H1 (cell line): Measurements from ENCODE around the gene IQCN. TPM values are rescaled to one million over a fixed set of nuclear protein-coding genes. Genes with fewer than 3 reads are reported as not detected.

Experiments
- CBX8 ChIP-seq: fragments of 300-800, 300-1000 bp; sonication (generic); IDR thresholded peaks from 2 replicates; pipeline ENCODE4 v1.7.1; 2016; ENCODE audit warnings: low read depth, low read length, borderline replicate concordance
- CREB1 ChIP-seq: IDR thresholded peaks from 2 replicates; pipeline ENCODE4 v1.6.1; 2012; ENCODE audit warnings: inconsistent platforms
- CTBP2 ChIP-seq: IDR thresholded peaks from 2 replicates; pipeline ENCODE4 v1.7.0; 2011; ENCODE audit warnings: borderline replicate concordance, mild to moderate bottlenecking, moderate library complexity, mixed read lengths, low read length; ENCODE audit not compliant: insufficient read depth, insufficient read length
- JUND ChIP-seq: IDR thresholded peaks from 2 replicates; pipeline ENCODE4 v1.6.1; 2011; ENCODE audit warnings: mild to moderate bottlenecking, improper control_type of control experiment, low read length
- KDM4A ChIP-seq: IDR thresholded peaks from one replicate; pipeline ENCODE4 v1.7.1; 2012; ENCODE audit warnings: low read depth, mild to moderate bottlenecking, moderate library complexity, low read length, inconsistent platforms; ENCODE audit not compliant: severe bottlenecking
- SUZ12 ChIP-seq: fragments of 200-600 bp; sonication (generic); IDR thresholded peaks from 2 replicates; pipeline ENCODE4 v1.6.1; 2012; ENCODE audit warnings: mild to moderate bottlenecking, inconsistent platforms, low read length, moderate library complexity, mixed read lengths
- TAF7 ChIP-seq: optimal IDR thresholded peaks from 2 replicates; pipeline ENCODE3; 2011; ENCODE audit warnings: low read depth, mild to moderate bottlenecking, inconsistent platforms, low read length, moderate library complexity, borderline replicate concordance
- TBP ChIP-seq: IDR thresholded peaks from 2 replicates; pipeline ENCODE4 v1.6.1; 2011; ENCODE audit warnings: low read depth, low read length, improper control_type of control experiment
- ZNF274 ChIP-seq: IDR thresholded peaks from 2 replicates; pipeline ENCODE4 v1.7.0; 2012; ENCODE audit warnings: low read length, borderline replicate concordance; ENCODE audit errors: extremely low read depth
- polyA plus RNA-seq, 7 experiments: library from polyadenylated mRNA; depleted of rRNA in 3 of 7; stranded (reverse) in 5 of 7; unstranded in 2 of 7; fragments of >200 nt in 5 of 7; fragments of 200-250 nt in 2 of 7; gene quantifications; 1 replicate in 5 of 7; 2 replicates in 1 of 7; 4 replicates in 1 of 7; pipeline versions ENCODE4 v1.2.1 to v1.2.3, GENCODE V29; 2011 to 2013; ENCODE audit warnings: missing spikeins in 2 of 7, mixed read lengths in 2 of 7
- total RNA-seq: library from RNA; stranded (reverse); fragmentation: NEBNext Ultra II Directional; extraction: Animal tissue kit (Norgen Biotek cat#: 25700); gene quantifications from 2 replicates; pipeline ENCODE4 v1.2.1, GENCODE V29; 2021
- TF ChIP-seq, protein P1 (sequence below): fragments of 300-600 bp; sonication (generic); IDR thresholded peaks from 2 replicates; pipeline ENCODE4 v1.7.1; 2012; ENCODE audit warnings: low read length, moderate library complexity, mild to moderate bottlenecking, inconsistent platforms; ENCODE audit not compliant: insufficient replicate concordance

IQCN gene
- total and polyA plus RNA-seq, 2 of the 8 experiments (the other 6 are each of a cell fraction or from before 2014, with no cell fraction given), result 0.36 to 1.0 TPM

- TF ChIP-seq, protein P1, sequence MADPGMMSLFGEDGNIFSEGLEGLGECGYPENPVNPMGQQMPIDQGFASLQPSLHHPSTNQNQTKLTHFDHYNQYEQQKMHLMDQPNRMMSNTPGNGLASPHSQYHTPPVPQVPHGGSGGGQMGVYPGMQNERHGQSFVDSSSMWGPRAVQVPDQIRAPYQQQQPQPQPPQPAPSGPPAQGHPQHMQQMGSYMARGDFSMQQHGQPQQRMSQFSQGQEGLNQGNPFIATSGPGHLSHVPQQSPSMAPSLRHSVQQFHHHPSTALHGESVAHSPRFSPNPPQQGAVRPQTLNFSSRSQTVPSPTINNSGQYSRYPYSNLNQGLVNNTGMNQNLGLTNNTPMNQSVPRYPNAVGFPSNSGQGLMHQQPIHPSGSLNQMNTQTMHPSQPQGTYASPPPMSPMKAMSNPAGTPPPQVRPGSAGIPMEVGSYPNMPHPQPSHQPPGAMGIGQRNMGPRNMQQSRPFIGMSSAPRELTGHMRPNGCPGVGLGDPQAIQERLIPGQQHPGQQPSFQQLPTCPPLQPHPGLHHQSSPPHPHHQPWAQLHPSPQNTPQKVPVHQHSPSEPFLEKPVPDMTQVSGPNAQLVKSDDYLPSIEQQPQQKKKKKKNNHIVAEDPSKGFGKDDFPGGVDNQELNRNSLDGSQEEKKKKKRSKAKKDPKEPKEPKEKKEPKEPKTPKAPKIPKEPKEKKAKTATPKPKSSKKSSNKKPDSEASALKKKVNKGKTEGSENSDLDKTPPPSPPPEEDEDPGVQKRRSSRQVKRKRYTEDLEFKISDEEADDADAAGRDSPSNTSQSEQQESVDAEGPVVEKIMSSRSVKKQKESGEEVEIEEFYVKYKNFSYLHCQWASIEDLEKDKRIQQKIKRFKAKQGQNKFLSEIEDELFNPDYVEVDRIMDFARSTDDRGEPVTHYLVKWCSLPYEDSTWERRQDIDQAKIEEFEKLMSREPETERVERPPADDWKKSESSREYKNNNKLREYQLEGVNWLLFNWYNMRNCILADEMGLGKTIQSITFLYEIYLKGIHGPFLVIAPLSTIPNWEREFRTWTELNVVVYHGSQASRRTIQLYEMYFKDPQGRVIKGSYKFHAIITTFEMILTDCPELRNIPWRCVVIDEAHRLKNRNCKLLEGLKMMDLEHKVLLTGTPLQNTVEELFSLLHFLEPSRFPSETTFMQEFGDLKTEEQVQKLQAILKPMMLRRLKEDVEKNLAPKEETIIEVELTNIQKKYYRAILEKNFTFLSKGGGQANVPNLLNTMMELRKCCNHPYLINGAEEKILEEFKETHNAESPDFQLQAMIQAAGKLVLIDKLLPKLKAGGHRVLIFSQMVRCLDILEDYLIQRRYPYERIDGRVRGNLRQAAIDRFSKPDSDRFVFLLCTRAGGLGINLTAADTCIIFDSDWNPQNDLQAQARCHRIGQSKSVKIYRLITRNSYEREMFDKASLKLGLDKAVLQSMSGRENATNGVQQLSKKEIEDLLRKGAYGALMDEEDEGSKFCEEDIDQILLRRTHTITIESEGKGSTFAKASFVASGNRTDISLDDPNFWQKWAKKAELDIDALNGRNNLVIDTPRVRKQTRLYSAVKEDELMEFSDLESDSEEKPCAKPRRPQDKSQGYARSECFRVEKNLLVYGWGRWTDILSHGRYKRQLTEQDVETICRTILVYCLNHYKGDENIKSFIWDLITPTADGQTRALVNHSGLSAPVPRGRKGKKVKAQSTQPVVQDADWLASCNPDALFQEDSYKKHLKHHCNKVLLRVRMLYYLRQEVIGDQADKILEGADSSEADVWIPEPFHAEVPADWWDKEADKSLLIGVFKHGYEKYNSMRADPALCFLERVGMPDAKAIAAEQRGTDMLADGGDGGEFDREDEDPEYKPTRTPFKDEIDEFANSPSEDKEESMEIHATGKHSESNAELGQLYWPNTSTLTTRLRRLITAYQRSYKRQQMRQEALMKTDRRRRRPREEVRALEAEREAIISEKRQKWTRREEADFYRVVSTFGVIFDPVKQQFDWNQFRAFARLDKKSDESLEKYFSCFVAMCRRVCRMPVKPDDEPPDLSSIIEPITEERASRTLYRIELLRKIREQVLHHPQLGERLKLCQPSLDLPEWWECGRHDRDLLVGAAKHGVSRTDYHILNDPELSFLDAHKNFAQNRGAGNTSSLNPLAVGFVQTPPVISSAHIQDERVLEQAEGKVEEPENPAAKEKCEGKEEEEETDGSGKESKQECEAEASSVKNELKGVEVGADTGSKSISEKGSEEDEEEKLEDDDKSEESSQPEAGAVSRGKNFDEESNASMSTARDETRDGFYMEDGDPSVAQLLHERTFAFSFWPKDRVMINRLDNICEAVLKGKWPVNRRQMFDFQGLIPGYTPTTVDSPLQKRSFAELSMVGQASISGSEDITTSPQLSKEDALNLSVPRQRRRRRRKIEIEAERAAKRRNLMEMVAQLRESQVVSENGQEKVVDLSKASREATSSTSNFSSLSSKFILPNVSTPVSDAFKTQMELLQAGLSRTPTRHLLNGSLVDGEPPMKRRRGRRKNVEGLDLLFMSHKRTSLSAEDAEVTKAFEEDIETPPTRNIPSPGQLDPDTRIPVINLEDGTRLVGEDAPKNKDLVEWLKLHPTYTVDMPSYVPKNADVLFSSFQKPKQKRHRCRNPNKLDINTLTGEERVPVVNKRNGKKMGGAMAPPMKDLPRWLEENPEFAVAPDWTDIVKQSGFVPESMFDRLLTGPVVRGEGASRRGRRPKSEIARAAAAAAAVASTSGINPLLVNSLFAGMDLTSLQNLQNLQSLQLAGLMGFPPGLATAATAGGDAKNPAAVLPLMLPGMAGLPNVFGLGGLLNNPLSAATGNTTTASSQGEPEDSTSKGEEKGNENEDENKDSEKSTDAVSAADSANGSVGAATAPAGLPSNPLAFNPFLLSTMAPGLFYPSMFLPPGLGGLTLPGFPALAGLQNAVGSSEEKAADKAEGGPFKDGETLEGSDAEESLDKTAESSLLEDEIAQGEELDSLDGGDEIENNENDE, result no peak
- TF ChIP-seq CBX8, result no peak
- TF ChIP-seq CREB1, result peak; percentile 14; the same call in 1 of the 2 replicates
- peak; percentile 48 for TF ChIP-seq KDM4A
- TF ChIP-seq ZNF274, result no peak
- no peak for TF ChIP-seq JUND
- peak; percentile 63; the same call in 1 of the 2 replicates for TF ChIP-seq TBP
- no peak for TF ChIP-seq SUZ12
- TF ChIP-seq CTBP2, result no peak
- peak; percentile 35 for TF ChIP-seq TAF7
Observed at GRCh38 chr19:18223860-18224524, 50.3 kb downstream of the IQCN start (continued).
